Caco-2 (cell line): ENCODE measurements around the gene ARL14. TPM values are rescaled to one million over a fixed set of nuclear protein-coding genes. Genes with fewer than 3 reads are reported as not detected.
A peak's percentile ranks its signal among the peaks of the same experiment; 100 is the strongest.

Experiments
- BruUV-seq: library from RNA; stranded (reverse); fragments of 400-500 nt; replicated peaks from 2 replicates; lab custom pipeline; 2021; lab: Mats Ljungman, UMichigan
- CTCF ChIA-PET: fragments of 300-600 bp; sonication (Branson Sonifier 250); formaldehyde crosslinking; loops from one replicate; lab custom pipeline; 2022; ENCODE audit warnings: antibody characterized with exemption; lab: Charles Lee
- POLR2A ChIA-PET: fragments of 300-600 bp; sonication (Branson Sonifier 250); formaldehyde crosslinking; loops from one replicate; lab custom pipeline; 2022; ENCODE audit warnings: antibody characterized with exemption; lab: Charles Lee
- DNase-seq, 2 experiments: peaks; one replicate each; pipeline versions ENCODE4 v3.0.0 to v3.0.0-alpha.2; 2020 to 2022
- H3K27me3 ChIP-seq: replicated peaks from 2 replicates; pipeline ENCODE4 v1.6.0; 2011; ENCODE audit warnings: low read length; ENCODE audit not compliant: control insufficient read depth, insufficient read depth
- H3K36me3 ChIP-seq: 2 replicates; pipeline ENCODE4 v1.5.1; 2011; ENCODE audit warnings: low read length; ENCODE audit not compliant: control insufficient read depth, insufficient read depth
- H3K4me1 ChIP-seq: fragments of 250-450 bp; sonication (Bioruptor Pico); 2 replicates; pipeline ENCODE4 v1.5.1; 2020; ENCODE audit warnings: mild to moderate bottlenecking
- H3K4me3 ChIP-seq: 2 replicates; pipeline ENCODE4 v1.5.1; 2011; ENCODE audit warnings: low read depth, mild to moderate bottlenecking, control low read depth, low read length
- H3K9me3 ChIP-seq: fragments of 250-450 bp; sonication (Bioruptor Pico); 2 replicates; pipeline ENCODE4 v1.5.1; 2020; ENCODE audit warnings: mild to moderate bottlenecking, moderate library complexity
- H3K27ac Mint-ChIP-seq: one replicate; pipeline ENCODE4 v1.8.0; 2022; ENCODE audit warnings: mixed read lengths; ENCODE audit not compliant: unreplicated experiment
- H3K27me3 Mint-ChIP-seq: one replicate; pipeline ENCODE4 v1.8.0; 2022; ENCODE audit warnings: mixed read lengths; ENCODE audit not compliant: insufficient read depth, unreplicated experiment
- H3K36me3 Mint-ChIP-seq: one replicate; pipeline ENCODE4 v1.8.0; 2022; ENCODE audit warnings: mild to moderate bottlenecking, mixed read lengths; ENCODE audit not compliant: insufficient read depth, unreplicated experiment
- H3K4me1 Mint-ChIP-seq: one replicate; pipeline ENCODE4 v1.8.0; 2022; ENCODE audit warnings: low read depth, mixed read lengths; ENCODE audit not compliant: unreplicated experiment
- H3K4me3 Mint-ChIP-seq: one replicate; pipeline ENCODE4 v1.8.0; 2022; ENCODE audit warnings: mild to moderate bottlenecking, moderate library complexity, mixed read lengths; ENCODE audit not compliant: unreplicated experiment
- H3K9me3 Mint-ChIP-seq: one replicate; pipeline ENCODE4 v1.8.0; 2022; ENCODE audit warnings: mixed read lengths; ENCODE audit not compliant: unreplicated experiment
- intact Hi-C: fragments of 100-400 bp; cut with micrococcal nuclease; formaldehyde crosslinking; loops from one replicate; pipeline ENCODE4 v1.10.0; 2022; ENCODE audit not compliant: unreplicated experiment
- total RNA-seq: library from RNA; stranded (reverse); gene quantifications from 2 replicates; pipeline ENCODE4 v1.2.3, GENCODE V29; 2022
- TF ChIP-seq, protein P1 (sequence below), 2 experiments: fragments of 200-600 bp in 1 of 2; IDR thresholded peaks; 1 replicate in 1 of 2; 2 replicates in 1 of 2; pipeline versions ENCODE4 v1.5.1 to v1.8.0; 2011 to 2022; ENCODE audit warnings: antibody characterized with exemption in 1 of 2, control low read depth in 1 of 2, inconsistent platforms in 1 of 2, low read depth in 1 of 2, low read length in 1 of 2, mild to moderate bottlenecking in 1 of 2, moderate library complexity in 1 of 2; ENCODE audit not compliant: insufficient read depth in 1 of 2, severe bottlenecking in 1 of 2, unreplicated experiment in 1 of 2

The ARL14 gene
- total RNA-seq, 1 experiment from 2014 or later, result 0.84 TPM

DNA sequence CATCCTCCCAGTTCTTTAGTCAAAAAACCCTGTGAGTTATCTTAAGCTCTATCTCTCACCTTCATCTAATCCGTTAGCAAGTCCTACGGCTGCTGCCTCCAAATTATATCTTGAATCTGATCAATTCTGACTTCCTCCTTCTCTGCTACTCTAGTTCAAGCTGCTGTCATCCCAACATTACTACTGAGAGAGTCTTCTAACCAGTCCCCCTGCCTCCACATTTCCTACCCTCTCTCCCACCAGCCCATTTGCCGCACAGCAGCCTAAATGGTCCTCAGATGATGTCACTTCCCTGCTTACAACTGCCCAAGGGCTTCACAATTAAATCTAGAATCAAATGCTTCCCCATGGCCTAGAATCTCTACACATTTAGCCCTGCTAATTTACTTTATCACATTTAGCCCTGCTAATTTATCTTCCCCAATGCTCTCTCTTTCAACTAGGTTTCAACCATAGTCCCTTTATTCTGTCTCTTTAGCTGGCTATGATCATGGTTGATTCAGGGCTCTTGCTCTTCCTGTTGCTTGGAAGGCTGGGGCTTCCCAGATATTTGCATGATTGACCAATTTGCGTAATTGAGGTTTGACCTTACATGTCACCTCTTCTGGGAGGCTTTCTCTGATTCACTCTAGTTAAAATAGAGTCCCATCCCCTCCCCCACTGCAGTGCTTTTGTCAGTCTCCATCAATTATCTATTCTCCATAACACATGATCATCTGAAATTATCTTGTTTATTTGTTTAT, 11.0 kb upstream of the ARL14 start:
- peaks cover 15% of the 10 kb centered on the region for H3K4me1 ChIP-seq
- CTCF ChIA-PET, result no interaction called here
- TF ChIP-seq, protein P1, sequence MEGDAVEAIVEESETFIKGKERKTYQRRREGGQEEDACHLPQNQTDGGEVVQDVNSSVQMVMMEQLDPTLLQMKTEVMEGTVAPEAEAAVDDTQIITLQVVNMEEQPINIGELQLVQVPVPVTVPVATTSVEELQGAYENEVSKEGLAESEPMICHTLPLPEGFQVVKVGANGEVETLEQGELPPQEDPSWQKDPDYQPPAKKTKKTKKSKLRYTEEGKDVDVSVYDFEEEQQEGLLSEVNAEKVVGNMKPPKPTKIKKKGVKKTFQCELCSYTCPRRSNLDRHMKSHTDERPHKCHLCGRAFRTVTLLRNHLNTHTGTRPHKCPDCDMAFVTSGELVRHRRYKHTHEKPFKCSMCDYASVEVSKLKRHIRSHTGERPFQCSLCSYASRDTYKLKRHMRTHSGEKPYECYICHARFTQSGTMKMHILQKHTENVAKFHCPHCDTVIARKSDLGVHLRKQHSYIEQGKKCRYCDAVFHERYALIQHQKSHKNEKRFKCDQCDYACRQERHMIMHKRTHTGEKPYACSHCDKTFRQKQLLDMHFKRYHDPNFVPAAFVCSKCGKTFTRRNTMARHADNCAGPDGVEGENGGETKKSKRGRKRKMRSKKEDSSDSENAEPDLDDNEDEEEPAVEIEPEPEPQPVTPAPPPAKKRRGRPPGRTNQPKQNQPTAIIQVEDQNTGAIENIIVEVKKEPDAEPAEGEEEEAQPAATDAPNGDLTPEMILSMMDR (IDR thresholded peaks at IDR 0.05; ENCODE audit: insufficient read depth in 1 of 2, low read depth in 1 of 2, low read length in 1 of 2, severe bottlenecking in 1 of 2, unreplicated experiment in 1 of 2), result no peak
- Mint-ChIP-seq H3K27me3 (no peaks in the 10 kb centered on the region), H3K4me1 (peaks cover 22% of the 10 kb centered on the region), H3K36me3 (no peaks in the 10 kb centered on the region), H3K9me3 (peaks cover 12% of the 10 kb centered on the region), H3K4me3 (no peak overlapping the region), H3K27ac (no peak overlapping the region)
- BruUV-seq, result no TSS peak
- POLR2A ChIA-PET, result no interaction called here
- no peaks in the 10 kb centered on the region for H3K27me3 ChIP-seq
- H3K36me3 ChIP-seq, result no peaks in the 10 kb centered on the region
- intact Hi-C loops, result no loop called here
- H3K4me3 ChIP-seq, result no peak overlapping the region
- H3K9me3 ChIP-seq, result no peaks in the 10 kb centered on the region
- DNase-seq, result no peak

DNA sequence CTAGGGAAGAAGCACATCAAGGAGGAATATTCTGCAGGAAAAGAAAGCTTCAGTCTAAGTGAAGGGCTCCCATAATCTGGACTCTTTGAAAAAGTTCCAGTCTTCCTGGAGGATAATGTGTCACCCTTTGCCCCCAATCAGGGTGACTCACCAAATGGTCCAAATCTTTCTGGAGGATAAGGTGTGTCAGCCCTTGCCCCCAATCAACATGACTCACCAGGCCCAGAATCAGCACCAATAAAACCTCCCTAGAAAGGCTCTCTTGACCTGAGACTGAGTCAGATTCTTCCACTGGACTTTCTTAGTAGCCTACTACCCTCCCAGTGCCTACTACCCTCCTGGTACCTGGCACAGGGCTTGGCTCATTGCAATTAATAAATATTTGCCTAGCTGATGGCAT, 9.5 kb upstream of the ARL14 start:
- POLR2A ChIA-PET, result no interaction called here
- peaks cover 12% of the 10 kb centered on the region for H3K9me3 Mint-ChIP-seq
- no peak overlapping the region for H3K4me3 Mint-ChIP-seq
- TF ChIP-seq, protein P1 (IDR thresholded peaks at IDR 0.05; ENCODE audit: insufficient read depth in 1 of 2, low read depth in 1 of 2, low read length in 1 of 2, severe bottlenecking in 1 of 2, unreplicated experiment in 1 of 2), result no peak
- H3K4me1 ChIP-seq, result peaks cover 15% of the 10 kb centered on the region
- H3K27me3 ChIP-seq, result no peaks in the 10 kb centered on the region
- no peaks in the 10 kb centered on the region for H3K36me3 Mint-ChIP-seq
- H3K27me3 Mint-ChIP-seq, result no peaks in the 10 kb centered on the region
- no peaks in the 10 kb centered on the region for H3K9me3 ChIP-seq
- DNase-seq, result peak; percentile 45 to 73
- no peaks in the 10 kb centered on the region for H3K36me3 ChIP-seq
- no peak overlapping the region for H3K27ac Mint-ChIP-seq
- CTCF ChIA-PET, result no interaction called here
- H3K4me3 ChIP-seq, result no peak overlapping the region
- intact Hi-C loops, result no loop called here
- peaks cover 22% of the 10 kb centered on the region for H3K4me1 Mint-ChIP-seq
- no TSS peak for BruUV-seq

DNA sequence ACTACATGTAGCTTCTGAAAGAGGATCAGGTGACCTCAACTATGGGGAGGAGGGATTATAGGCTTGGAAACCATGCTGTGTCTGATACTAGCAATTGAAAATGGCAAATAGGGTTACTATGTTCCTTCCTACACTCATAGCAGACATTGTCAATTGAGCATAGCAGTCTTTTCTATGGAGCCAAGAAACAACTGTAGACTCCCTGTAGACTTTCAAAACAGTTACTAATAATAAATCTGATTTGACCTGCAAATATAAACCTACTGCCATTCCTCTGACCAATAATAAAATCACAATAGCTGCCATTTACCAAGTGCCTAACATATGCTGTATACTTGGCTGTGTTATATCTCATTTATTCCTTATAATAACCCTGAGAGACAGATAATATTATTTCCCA, 8.5 kb upstream of the ARL14 start:
- Histone ChIP-seq H3K4me1 (peaks cover 25% of the 10 kb centered on the region), H3K36me3 (no peaks in the 10 kb centered on the region), H3K9me3 (no peaks in the 10 kb centered on the region), H3K4me3 (no peak overlapping the region), H3K27me3 (no peaks in the 10 kb centered on the region)
- POLR2A ChIA-PET, result no interaction called here
- H3K27me3 Mint-ChIP-seq, result no peaks in the 10 kb centered on the region
- peaks cover 22% of the 10 kb centered on the region for H3K4me1 Mint-ChIP-seq
- peaks cover 12% of the 10 kb centered on the region for H3K9me3 Mint-ChIP-seq
- no peak overlapping the region for H3K27ac Mint-ChIP-seq
- BruUV-seq, result no TSS peak
- DNase-seq, result no peak
- no peaks in the 10 kb centered on the region for H3K36me3 Mint-ChIP-seq
- TF ChIP-seq, protein P1 (IDR thresholded peaks at IDR 0.05; ENCODE audit: insufficient read depth in 1 of 2, low read depth in 1 of 2, low read length in 1 of 2, severe bottlenecking in 1 of 2, unreplicated experiment in 1 of 2), result no peak
- intact Hi-C loops, result no loop called here
- CTCF ChIA-PET, result no interaction called here
- H3K4me3 Mint-ChIP-seq, result no peak overlapping the region
